OCI-LY1 (cell line): ENCODE results near the gene FGF9.

Experiments used
- CTCF ChIP-seq: fragments of 200-600 bp; sonication (generic), shearing (Covaris generic); IDR thresholded peaks from 2 replicates; pipeline ENCODE4 v1.5.1; 2017; ENCODE audit warnings: mild to moderate bottlenecking, antibody characterized with exemption, low read length, moderate library complexity, mixed read lengths
- EZH2 ChIP-seq: fragments of 200-600 bp; sonication (generic), shearing (Covaris generic); IDR thresholded peaks from 2 replicates; pipeline ENCODE4 v1.8.0; 2017; ENCODE audit warnings: borderline replicate concordance, mixed run types, mild to moderate bottlenecking, antibody characterized with exemption, low read length, moderate library complexity, mixed read lengths

GRCh38 chr13:21723807-21724505 lies 53.1 kb downstream of the FGF9 start:
- TF ChIP-seq CTCF (no peak), EZH2 (no peak)
